Measurements from ENCODE around the gene EBI3. TPM values are rescaled to one million over a fixed set of nuclear protein-coding genes. Genes with fewer than 3 reads are reported as not detected.

The EBI3 gene
- total RNA-seq, 4 donors from 2014 or later, result 0.38 to 1.7 (median 0.85) TPM; not detected in 1

DNA sequence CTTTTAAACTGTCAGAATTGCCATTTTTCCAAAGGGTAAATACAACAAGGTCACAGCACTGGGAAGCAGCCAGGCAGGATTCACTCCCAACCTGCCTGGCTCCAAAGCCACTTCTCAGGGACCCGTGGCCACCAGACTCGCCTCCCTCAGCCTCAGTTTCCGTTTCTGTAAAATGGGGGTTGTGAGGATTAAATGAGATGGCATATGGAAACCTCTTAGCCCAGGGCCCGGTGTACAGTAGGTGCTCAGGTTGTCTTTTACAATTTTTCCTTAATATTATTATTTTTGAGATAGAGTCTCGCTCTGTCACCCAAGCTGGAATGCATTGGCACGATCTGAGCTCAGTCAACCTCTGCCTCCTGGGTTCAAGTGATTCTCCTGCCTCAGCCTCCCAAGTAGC is 27.7 kb downstream of the EBI3 start:
- Histone ChIP-seq H3K9me3 (no peaks in the 10 kb centered on the region), H3K27ac (no peak overlapping the region), H3K4me3 (no peak overlapping the region), H3K4me1 (no peaks in the 10 kb centered on the region), H3K27me3 (no peaks in the 10 kb centered on the region), H3K36me3 (peaks cover 8 to 88% of the 10 kb centered on the region in 2 donors)
- DNase-seq (no peak), ATAC-seq (no peak)
- in situ Hi-C loops (cut with MboI; ENCODE audit: low sequenced_read_pairs in 4 of 4), result loop anchor here in 3 of 4 donors (25.0 kb wide), 3 partner anchors 155 to 380 kb away; partner anchors contain the start of genes CHAF1A (in 1 of the 3), SH3GL1 (in 1 of the 3) and TNFAIP8L1 (in 1 of the 3)
- intact Hi-C loops (cut with DNase I; ENCODE audit: low total_unique reads), result no loop called here
- no peak for TF ChIP-seq POLR2A (IDR thresholded peaks at IDR 0.05)
- TF ChIP-seq, protein P1, sequence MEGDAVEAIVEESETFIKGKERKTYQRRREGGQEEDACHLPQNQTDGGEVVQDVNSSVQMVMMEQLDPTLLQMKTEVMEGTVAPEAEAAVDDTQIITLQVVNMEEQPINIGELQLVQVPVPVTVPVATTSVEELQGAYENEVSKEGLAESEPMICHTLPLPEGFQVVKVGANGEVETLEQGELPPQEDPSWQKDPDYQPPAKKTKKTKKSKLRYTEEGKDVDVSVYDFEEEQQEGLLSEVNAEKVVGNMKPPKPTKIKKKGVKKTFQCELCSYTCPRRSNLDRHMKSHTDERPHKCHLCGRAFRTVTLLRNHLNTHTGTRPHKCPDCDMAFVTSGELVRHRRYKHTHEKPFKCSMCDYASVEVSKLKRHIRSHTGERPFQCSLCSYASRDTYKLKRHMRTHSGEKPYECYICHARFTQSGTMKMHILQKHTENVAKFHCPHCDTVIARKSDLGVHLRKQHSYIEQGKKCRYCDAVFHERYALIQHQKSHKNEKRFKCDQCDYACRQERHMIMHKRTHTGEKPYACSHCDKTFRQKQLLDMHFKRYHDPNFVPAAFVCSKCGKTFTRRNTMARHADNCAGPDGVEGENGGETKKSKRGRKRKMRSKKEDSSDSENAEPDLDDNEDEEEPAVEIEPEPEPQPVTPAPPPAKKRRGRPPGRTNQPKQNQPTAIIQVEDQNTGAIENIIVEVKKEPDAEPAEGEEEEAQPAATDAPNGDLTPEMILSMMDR (IDR thresholded peaks at IDR 0.05 in 4 of 5, conservative IDR thresholded peaks at IDR 0.05 in 1 of 5), result no peak

- H3K4me1 ChIP-seq, result no peaks in the 10 kb centered on the region
- DNase-seq, result no peak
- no peak for ATAC-seq
- no peaks in the 10 kb centered on the region for H3K9me3 ChIP-seq
- in situ Hi-C loops (cut with MboI; ENCODE audit: low sequenced_read_pairs in 4 of 4), result loop anchor here in 3 of 4 donors (25.0 kb wide), 3 partner anchors 154 to 379 kb away; partner anchors contain the start of genes CHAF1A (in 1 of the 3), SH3GL1 (in 1 of the 3) and TNFAIP8L1 (in 1 of the 3)
- TF ChIP-seq, protein P1 (IDR thresholded peaks at IDR 0.05 in 4 of 5, conservative IDR thresholded peaks at IDR 0.05 in 1 of 5), result no peak
- H3K36me3 ChIP-seq, result peaks cover 8 to 88% of the 10 kb centered on the region in 2 donors
- H3K27ac ChIP-seq, result no peak overlapping the region
- intact Hi-C loops (cut with DNase I; ENCODE audit: low total_unique reads), result no loop called here
- no peaks in the 10 kb centered on the region for H3K27me3 ChIP-seq
- H3K4me3 ChIP-seq, result no peak overlapping the region
Observed at GRCh38 chr19:4258181-4258580, 28.9 kb downstream of the EBI3 start.

- in situ Hi-C loops (cut with MboI; ENCODE audit: low sequenced_read_pairs in 4 of 4), result loop anchor here in 3 of 4 donors (10.0 to 25.0 kb wide), 4 partner anchors 94 to 377 kb away; partner anchors contain the start of genes CHAF1A (in 1 of the 3), SH3GL1 (in 1 of the 3) and TNFAIP8L1 (in 1 of the 3)
- H3K36me3 ChIP-seq, result peaks cover 0 to 85% of the 10 kb centered on the region in 2 donors
- H3K9me3 ChIP-seq, result no peaks in the 10 kb centered on the region
- no peaks in the 10 kb centered on the region for H3K27me3 ChIP-seq
- no peak for ATAC-seq
- intact Hi-C loops (cut with DNase I; ENCODE audit: low total_unique reads), result no loop called here
- TF ChIP-seq, protein P1 (IDR thresholded peaks at IDR 0.05 in 4 of 5, conservative IDR thresholded peaks at IDR 0.05 in 1 of 5), result no peak
- TF ChIP-seq POLR2A (IDR thresholded peaks at IDR 0.05), result no peak
- H3K4me3 ChIP-seq, result no peak overlapping the region
- no peak for DNase-seq
- H3K27ac ChIP-seq, result no peak overlapping the region
- H3K4me1 ChIP-seq, result no peaks in the 10 kb centered on the region
Observed at GRCh38 chr19:4260613-4261191, 31.4 kb downstream of the EBI3 start.

GRCh38 chr19:4264812-4265211 is 35.5 kb downstream of the EBI3 start:
- Histone ChIP-seq H3K36me3 (peaks cover 0 to 84% of the 10 kb centered on the region in 2 donors), H3K4me3 (no peak overlapping the region), H3K9me3 (no peaks in the 10 kb centered on the region), H3K4me1 (no peaks in the 10 kb centered on the region), H3K27ac (no peak overlapping the region), H3K27me3 (no peaks in the 10 kb centered on the region)
- intact Hi-C loops (cut with DNase I; ENCODE audit: low total_unique reads) (loop anchor here (5.0 kb wide), 1 partner anchor 137 kb away; the partner anchor contains the start of genes CHAF1A and SH3GL1), in situ Hi-C loops (cut with MboI; ENCODE audit: low sequenced_read_pairs in 4 of 4) (loop anchor here in 3 of 4 donors (10.0 to 25.0 kb wide), 4 partner anchors 90 to 372 kb away; partner anchors contain the start of genes CHAF1A (in 1 of the 3), SH3GL1 (in 1 of the 3) and TNFAIP8L1 (in 1 of the 3))
- no peak for DNase-seq
- TF ChIP-seq POLR2A (IDR thresholded peaks at IDR 0.05), result no peak
- TF ChIP-seq, protein P1 (IDR thresholded peaks at IDR 0.05 in 4 of 5, conservative IDR thresholded peaks at IDR 0.05 in 1 of 5), result no peak
- no peak for ATAC-seq
